ENCODE measurements around the gene TTLL11.

GRCh38 chr9:122115176-122116035, 22.3 kb upstream of the TTLL11 start:
- TF ChIP-seq CTCF (IDR thresholded peaks at IDR 0.05): no peak
- no peak for TF ChIP-seq EP300 (IDR thresholded peaks at IDR 0.05)

Data from upper lobe of left lung (tissue), 4 donors.